Brain pericyte (primary cell): Measurements from ENCODE around the gene B3GNT5.

Experiments used
- DNase-seq: peaks from one replicate; pipeline ENCODE4 v3.0.0-alpha.2; 2012; ENCODE audit warnings: low read depth, low spot score

Gene B3GNT5

GRCh38 chr3:183319371-183319770 is 66.3 kb downstream of the B3GNT5 start:
- DNase-seq: no peak
